ENCODE data around the gene PRKCH. TPM values are rescaled to one million over a fixed set of nuclear protein-coding genes. Genes with fewer than 3 reads are reported as not detected.
"Not testable (repeated sequence)": the region's sequence is repeated elsewhere in the genome, so short reads cannot be mapped to it uniquely, and the experiment has no call there.

PRKCH gene
- total RNA-seq, 2 experiments from 2014 or later, result 109 to 145 TPM

- Mint-ChIP-seq H3K9me3 (ENCODE audit: low read depth) (peaks cover 5% of the 10 kb centered on the region), H3K4me1 (peaks cover 77% of the 10 kb centered on the region), H3K36me3 (ENCODE audit: low read depth) (peaks cover 65% of the 10 kb centered on the region), H3K4me3 (no peak overlapping the region), H3K27me3 (no peaks in the 10 kb centered on the region), H3K27ac (peak overlapping the region; percentile 92)
- POLR2A ChIA-PET, result interaction anchor here (0.6 to 1.0 kb wide), 4 partner anchors 221 to 376 kb away, joined by 3 to 9 read pairs (median 3); no protein-coding TSS in a partner anchor
- intact Hi-C loops (cut with DNase I, micrococcal nuclease), result loop anchor here (1.0 to 5.0 kb wide), 9 partner anchors 15 to 665 kb away; partner anchors contain the start of gene SNAPC1 (in 1 of the 2)
- DNase-seq, result peak; percentile 51
- CTCF ChIA-PET, result interaction anchor here (0.7 to 4.0 kb wide), 18 partner anchors 9 to 379 kb away, joined by 3 to 41 read pairs (median 4); no protein-coding TSS in a partner anchor
- peak; percentile 45 for ATAC-seq
Observed at GRCh38 chr14:61461808-61462275, 140.5 kb downstream of the PRKCH start.

GRCh38 chr14:61462566-61463193, 141.3 kb downstream of the PRKCH start:
- Mint-ChIP-seq H3K27me3 (no peaks in the 10 kb centered on the region), H3K4me1 (peaks cover 74% of the 10 kb centered on the region), H3K27ac (peak overlapping the region; percentile 49), H3K9me3 (ENCODE audit: low read depth) (peaks cover 5% of the 10 kb centered on the region), H3K36me3 (ENCODE audit: low read depth) (peaks cover 57% of the 10 kb centered on the region), H3K4me3 (no peak overlapping the region)
- no peak for DNase-seq
- ATAC-seq, result no peak
- intact Hi-C loops (cut with DNase I, micrococcal nuclease), result loop anchor here (1.0 to 5.0 kb wide), 4 partner anchors 193 to 665 kb away; no protein-coding TSS in a partner anchor
- ChIA-PET POLR2A (no interaction called here), CTCF (interaction anchor here (0.7 to 4.0 kb wide), 6 partner anchors 9 to 374 kb away, joined by 3 to 41 read pairs (median 4); no protein-coding TSS in a partner anchor)

GRCh38 chr14:61463664-61464285, 142.4 kb downstream of the PRKCH start:
- Mint-ChIP-seq H3K9me3 (ENCODE audit: low read depth) (peaks cover 5% of the 10 kb centered on the region), H3K4me1 (peaks cover 72% of the 10 kb centered on the region), H3K27ac (peak overlapping the region; percentile 21), H3K36me3 (ENCODE audit: low read depth) (peaks cover 50% of the 10 kb centered on the region), H3K27me3 (no peaks in the 10 kb centered on the region), H3K4me3 (no peak overlapping the region)
- intact Hi-C loops (cut with DNase I, micrococcal nuclease), result loop anchor here (5.0 kb wide), 3 partner anchors 249 to 664 kb away; no protein-coding TSS in a partner anchor
- ATAC-seq (no peak), DNase-seq (no peak)
- POLR2A ChIA-PET, result interaction anchor here (0.6 kb wide), 1 partner anchor 39 kb away, joined by 3 read pairs; no protein-coding TSS in a partner anchor
- CTCF ChIA-PET, result interaction anchor here (0.6 to 4.0 kb wide), 5 partner anchors 12 to 374 kb away, joined by 3 to 11 read pairs (median 4); no protein-coding TSS in a partner anchor

- ATAC-seq; H3K4me3 Mint-ChIP-seq; DNase-seq; H3K9me3 Mint-ChIP-seq (ENCODE audit: low read depth); H3K27me3 Mint-ChIP-seq: not testable (repeated sequence)
- ChIA-PET POLR2A (interaction anchor here (0.6 kb wide), 1 partner anchor 38 kb away, joined by 3 read pairs; no protein-coding TSS in a partner anchor), CTCF (interaction anchor here (0.6 to 4.0 kb wide), 5 partner anchors 11 to 373 kb away, joined by 3 to 11 read pairs (median 4); no protein-coding TSS in a partner anchor)
- Mint-ChIP-seq H3K27ac (peak overlapping the region; percentile 8), H3K4me1 (peaks cover 76% of the 10 kb centered on the region), H3K36me3 (ENCODE audit: low read depth) (peaks cover 47% of the 10 kb centered on the region)
- intact Hi-C loops (cut with DNase I, micrococcal nuclease), result loop anchor here (5.0 kb wide), 3 partner anchors 248 to 663 kb away; no protein-coding TSS in a partner anchor
Observed at GRCh38 chr14:61464539-61465320, 143.4 kb downstream of the PRKCH start.

- no peak for ATAC-seq
- Mint-ChIP-seq H3K27me3 (no peaks in the 10 kb centered on the region), H3K9me3 (ENCODE audit: low read depth) (peaks cover 3% of the 10 kb centered on the region), H3K4me1 (peaks cover 82% of the 10 kb centered on the region), H3K36me3 (ENCODE audit: low read depth) (peaks cover 42% of the 10 kb centered on the region), H3K27ac (peak overlapping the region; percentile 68), H3K4me3 (no peak overlapping the region)
- POLR2A ChIA-PET, result no interaction called here
- CTCF ChIA-PET, result interaction anchor here (0.6 to 1.5 kb wide), 4 partner anchors 14 to 424 kb away, joined by 3 to 6 read pairs (median 4); no protein-coding TSS in a partner anchor
- intact Hi-C loops (cut with DNase I, micrococcal nuclease), result no loop called here
- DNase-seq, result no peak
Observed at GRCh38 chr14:61466249-61466904, 145.0 kb downstream of the PRKCH start.

GRCh38 chr14:61466905-61467280, 145.5 kb downstream of the PRKCH start:
- DNase-seq (no peak), ATAC-seq (no peak)
- peaks cover 82% of the 10 kb centered on the region for H3K4me1 Mint-ChIP-seq
- H3K9me3 Mint-ChIP-seq (ENCODE audit: low read depth), result peaks cover 3% of the 10 kb centered on the region
- intact Hi-C loops (cut with DNase I, micrococcal nuclease), result no loop called here
- peak overlapping the region; percentile 68 for H3K27ac Mint-ChIP-seq
- peaks cover 42% of the 10 kb centered on the region for H3K36me3 Mint-ChIP-seq (ENCODE audit: low read depth)
- ChIA-PET POLR2A (no interaction called here), CTCF (interaction anchor here (1.5 kb wide), 1 partner anchor 371 kb away, joined by 6 read pairs; no protein-coding TSS in a partner anchor)
- no peaks in the 10 kb centered on the region for H3K27me3 Mint-ChIP-seq
- H3K4me3 Mint-ChIP-seq, result no peak overlapping the region

- no peaks in the 10 kb centered on the region for H3K27me3 Mint-ChIP-seq
- intact Hi-C loops (cut with DNase I, micrococcal nuclease), result no loop called here
- POLR2A ChIA-PET, result no interaction called here
- H3K27ac Mint-ChIP-seq, result no peak overlapping the region
- H3K36me3 Mint-ChIP-seq (ENCODE audit: low read depth), result peaks cover 40% of the 10 kb centered on the region
- no peak for DNase-seq
- H3K4me3 Mint-ChIP-seq, result no peak overlapping the region
- CTCF ChIA-PET, result no interaction called here
- no peak for ATAC-seq
- peaks cover 3% of the 10 kb centered on the region for H3K9me3 Mint-ChIP-seq (ENCODE audit: low read depth)
- peaks cover 80% of the 10 kb centered on the region for H3K4me1 Mint-ChIP-seq
Observed at GRCh38 chr14:61467296-61467695, 145.9 kb downstream of the PRKCH start.

GRCh38 chr14:61468063-61468825, 146.9 kb downstream of the PRKCH start:
- DNase-seq, result no peak
- H3K4me3 Mint-ChIP-seq, result no peak overlapping the region
- no peaks in the 10 kb centered on the region for H3K27me3 Mint-ChIP-seq
- peaks cover 82% of the 10 kb centered on the region for H3K4me1 Mint-ChIP-seq
- ChIA-PET POLR2A (interaction anchor here (0.7 kb wide), 1 partner anchor 16 kb away, joined by 3 read pairs; no protein-coding TSS in a partner anchor), CTCF (interaction anchor here (1.2 to 2.8 kb wide), 2 partner anchors 44 to 369 kb away, joined by 3 to 20 read pairs; no protein-coding TSS in a partner anchor)
- ATAC-seq, result no peak
- intact Hi-C loops (cut with DNase I, micrococcal nuclease), result no loop called here
- peak overlapping the region; percentile 34 for H3K27ac Mint-ChIP-seq
- H3K9me3 Mint-ChIP-seq (ENCODE audit: low read depth), result peaks cover 3% of the 10 kb centered on the region
- H3K36me3 Mint-ChIP-seq (ENCODE audit: low read depth), result peaks cover 40% of the 10 kb centered on the region

GRCh38 chr14:61469781-61470180, 148.4 kb downstream of the PRKCH start:
- Mint-ChIP-seq H3K9me3 (ENCODE audit: low read depth) (no peaks in the 10 kb centered on the region), H3K27me3 (no peaks in the 10 kb centered on the region), H3K27ac (peak overlapping the region; percentile 94), H3K4me1 (peaks cover 85% of the 10 kb centered on the region), H3K36me3 (ENCODE audit: low read depth) (peaks cover 38% of the 10 kb centered on the region), H3K4me3 (no peak overlapping the region)
- CTCF ChIA-PET, result interaction anchor here (0.7 to 2.8 kb wide), 10 partner anchors 9 to 417 kb away, joined by 3 to 20 read pairs (median 4); no protein-coding TSS in a partner anchor
- ATAC-seq (no peak), DNase-seq (no peak)
- intact Hi-C loops (cut with DNase I, micrococcal nuclease), result no loop called here
- POLR2A ChIA-PET, result interaction anchor here (0.6 kb wide), 1 partner anchor 170 kb away, joined by 3 read pairs; no protein-coding TSS in a partner anchor

Measured in activated CD4-positive, alpha-beta T cell treated with anti-CD3 and anti-CD28 coated beads for 36 hours (primary cell).